Measurements from ENCODE around the gene TMEM72. TPM values are rescaled to one million over a fixed set of nuclear protein-coding genes. Genes with fewer than 3 reads are reported as not detected.

Gene TMEM72
- total RNA-seq, 1 experiment from 2014 or later = not detected

GRCh38 chr10:44966129-44966815 is 55.1 kb downstream of the TMEM72 start:
- H3K36me3 ChIP-seq (ENCODE audit: control insufficient read depth, insufficient read depth, low read length) = 0 out of 2 replicates have a peak, but pooled peaks cover 4% of the 10 kb centered on the region
- Mint-ChIP-seq H3K27ac (ENCODE audit: unreplicated experiment) (peak overlapping the region; percentile 54), H3K4me3 (ENCODE audit: unreplicated experiment) (peak overlapping the region; percentile 54), H3K4me1 (ENCODE audit: low read depth, unreplicated experiment) (peaks cover 45% of the 10 kb centered on the region), H3K9me3 (ENCODE audit: unreplicated experiment) (peaks cover 11% of the 10 kb centered on the region), H3K27me3 (ENCODE audit: insufficient read depth, unreplicated experiment) (no peaks in the 10 kb centered on the region), H3K36me3 (ENCODE audit: insufficient read depth, unreplicated experiment) (peaks cover 10% of the 10 kb centered on the region)
- H3K27me3 ChIP-seq (replicated peaks; ENCODE audit: control insufficient read depth, insufficient read depth, low read length) = no peaks in the 10 kb centered on the region
- CTCF ChIA-PET = interaction anchor here (1.0 to 2.4 kb wide), 5 partner anchors 9 to 34 kb away, joined by 3 to 12 read pairs (median 6); partner anchors contain the start of gene DEPP1
- H3K9me3 ChIP-seq = no peaks in the 10 kb centered on the region
- intact Hi-C loops (cut with micrococcal nuclease; ENCODE audit: unreplicated experiment) = loop anchor here (1.0 kb wide), 1 partner anchor 9 kb away; no protein-coding TSS in a partner anchor
- peak in 1 of 2 experiments; percentile 79 for DNase-seq
- BruUV-seq (replicated peaks) = no TSS peak
- H3K4me3 ChIP-seq (ENCODE audit: low read depth, low read length) = no peak overlapping the region
- no peak for TF ChIP-seq CTCF (IDR thresholded peaks at IDR 0.05; ENCODE audit: insufficient read depth in 1 of 2, low read depth in 1 of 2, low read length in 1 of 2, severe bottlenecking in 1 of 2, unreplicated experiment in 1 of 2)
- POLR2A ChIA-PET = no interaction called here
- peaks cover 49% of the 10 kb centered on the region for H3K4me1 ChIP-seq

- CTCF ChIA-PET = interaction anchor here (0.6 to 2.4 kb wide), 5 partner anchors 9 to 34 kb away, joined by 3 to 12 read pairs (median 6); partner anchors contain the start of gene DEPP1
- peak overlapping the region; percentile 54 for H3K4me3 Mint-ChIP-seq (ENCODE audit: unreplicated experiment)
- intact Hi-C loops (cut with micrococcal nuclease; ENCODE audit: unreplicated experiment) = loop anchor here (1.0 kb wide), 1 partner anchor 8 kb away; no protein-coding TSS in a partner anchor
- BruUV-seq (replicated peaks) = no TSS peak
- H3K27me3 Mint-ChIP-seq (ENCODE audit: insufficient read depth, unreplicated experiment) = no peaks in the 10 kb centered on the region
- peaks cover 46% of the 10 kb centered on the region for H3K4me1 ChIP-seq
- no peak for TF ChIP-seq CTCF (IDR thresholded peaks at IDR 0.05; ENCODE audit: insufficient read depth in 1 of 2, low read depth in 1 of 2, low read length in 1 of 2, severe bottlenecking in 1 of 2, unreplicated experiment in 1 of 2)
- H3K36me3 Mint-ChIP-seq (ENCODE audit: insufficient read depth, unreplicated experiment) = peaks cover 10% of the 10 kb centered on the region
- H3K9me3 ChIP-seq = no peaks in the 10 kb centered on the region
- POLR2A ChIA-PET = no interaction called here
- peak in 1 of 2 experiments; percentile 29 for DNase-seq
- H3K4me3 ChIP-seq (ENCODE audit: low read depth, low read length) = no peak overlapping the region
- H3K36me3 ChIP-seq (ENCODE audit: control insufficient read depth, insufficient read depth, low read length) = 0 out of 2 replicates have a peak, but pooled peaks cover 6% of the 10 kb centered on the region
- H3K27me3 ChIP-seq (replicated peaks; ENCODE audit: control insufficient read depth, insufficient read depth, low read length) = no peaks in the 10 kb centered on the region
- H3K4me1 Mint-ChIP-seq (ENCODE audit: low read depth, unreplicated experiment) = peaks cover 45% of the 10 kb centered on the region
- peaks cover 11% of the 10 kb centered on the region for H3K9me3 Mint-ChIP-seq (ENCODE audit: unreplicated experiment)
- H3K27ac Mint-ChIP-seq (ENCODE audit: unreplicated experiment) = peak overlapping the region; percentile 54
These were observed 55.8 kb downstream of the TMEM72 start for GRCh38 chr10:44966816-44967509.

GRCh38 chr10:44967616-44968015 is 56.5 kb downstream of the TMEM72 start:
- H3K4me3 ChIP-seq (ENCODE audit: low read depth, low read length) = no peak overlapping the region
- Mint-ChIP-seq H3K9me3 (ENCODE audit: unreplicated experiment) (peaks cover 11% of the 10 kb centered on the region), H3K27me3 (ENCODE audit: insufficient read depth, unreplicated experiment) (no peaks in the 10 kb centered on the region), H3K4me3 (ENCODE audit: unreplicated experiment) (no peak overlapping the region), H3K27ac (ENCODE audit: unreplicated experiment) (no peak overlapping the region), H3K4me1 (ENCODE audit: low read depth, unreplicated experiment) (peaks cover 40% of the 10 kb centered on the region), H3K36me3 (ENCODE audit: insufficient read depth, unreplicated experiment) (peaks cover 10% of the 10 kb centered on the region)
- no peak for TF ChIP-seq CTCF (IDR thresholded peaks at IDR 0.05; ENCODE audit: insufficient read depth in 1 of 2, low read depth in 1 of 2, low read length in 1 of 2, severe bottlenecking in 1 of 2, unreplicated experiment in 1 of 2)
- H3K9me3 ChIP-seq = no peaks in the 10 kb centered on the region
- H3K27me3 ChIP-seq (replicated peaks; ENCODE audit: control insufficient read depth, insufficient read depth, low read length) = no peaks in the 10 kb centered on the region
- no TSS peak for BruUV-seq (replicated peaks)
- intact Hi-C loops (cut with micrococcal nuclease; ENCODE audit: unreplicated experiment) = no loop called here
- peak in 1 of 2 experiments; percentile 7 for DNase-seq
- H3K36me3 ChIP-seq (ENCODE audit: control insufficient read depth, insufficient read depth, low read length) = 0 out of 2 replicates have a peak, but pooled peaks cover 4% of the 10 kb centered on the region
- peaks cover 46% of the 10 kb centered on the region for H3K4me1 ChIP-seq
- ChIA-PET CTCF (interaction anchor here (0.6 to 2.4 kb wide), 3 partner anchors 8 to 35 kb away, joined by 3 to 12 read pairs (median 3); partner anchors contain the start of genes DEPP1 and RASSF4), POLR2A (no interaction called here)
